Trophoblast cell (in vitro differentiated cells and primary cell): ENCODE data around the gene STOM.

Experiments used
- DNase-seq, 2 donors: peaks; one replicate each; pipeline ENCODE4 v3.0.0-alpha.2; 2016
- H2AFZ ChIP-seq: 2 replicates; pipeline ENCODE4 v1.6.1; 2013; ENCODE audit warnings: low read length, moderate library complexity, mild to moderate bottlenecking; ENCODE audit not compliant: insufficient read depth, poor library complexity
- H2AK5ac ChIP-seq: 2 replicates; pipeline ENCODE4 v1.6.1; 2013; ENCODE audit warnings: mild to moderate bottlenecking, low read length
- H2BK120ac ChIP-seq: 2 replicates; pipeline ENCODE4 v1.6.1; 2013; ENCODE audit warnings: low read length, mild to moderate bottlenecking, moderate library complexity; ENCODE audit not compliant: insufficient read depth, poor library complexity
- H2BK12ac ChIP-seq: 2 replicates; pipeline ENCODE4 v1.6.1; 2013; ENCODE audit warnings: mild to moderate bottlenecking, low read length, moderate library complexity
- H2BK5ac ChIP-seq: 2 replicates; pipeline ENCODE4 v1.6.1; 2013; ENCODE audit warnings: low read length, low read depth, moderate library complexity, mild to moderate bottlenecking; ENCODE audit not compliant: poor library complexity
- H3K14ac ChIP-seq: 2 replicates; pipeline ENCODE4 v1.6.1; 2013; ENCODE audit warnings: mild to moderate bottlenecking, low read length
- H3K18ac ChIP-seq: 2 replicates; pipeline ENCODE4 v1.6.1; 2013; ENCODE audit warnings: mild to moderate bottlenecking, low read length
- H3K23ac ChIP-seq: 2 replicates; pipeline ENCODE4 v1.6.1; 2013; ENCODE audit warnings: low read length
- H3K27ac ChIP-seq: 2 replicates; pipeline ENCODE4 v1.5.1; 2013; ENCODE audit warnings: low read depth, mild to moderate bottlenecking, inconsistent platforms, low read length, moderate library complexity
- H3K27me3 ChIP-seq: 2 replicates; pipeline ENCODE4 v1.6.1; 2013; ENCODE audit warnings: inconsistent platforms, mild to moderate bottlenecking, low read length, moderate library complexity; ENCODE audit not compliant: insufficient read depth
- H3K36me3 ChIP-seq, 2 experiments: 1 replicate in 1 of 2; 2 replicates in 1 of 2; pipeline ENCODE4 v1.6.1; 2013; ENCODE audit warnings: low read length in 2 of 2, mild to moderate bottlenecking in 2 of 2, moderate library complexity in 1 of 2; ENCODE audit not compliant: insufficient read depth in 2 of 2, control insufficient read depth in 1 of 2
- H3K4ac ChIP-seq: 2 replicates; pipeline ENCODE4 v1.6.1; 2013; ENCODE audit warnings: low read depth, mild to moderate bottlenecking, low read length, moderate library complexity
- H3K4me1 ChIP-seq, 2 experiments: 1 replicate in 1 of 2; 2 replicates in 1 of 2; pipeline ENCODE4 v1.6.1; 2013; ENCODE audit warnings: low read length in 2 of 2, mild to moderate bottlenecking in 2 of 2, moderate library complexity in 1 of 2; ENCODE audit not compliant: insufficient read depth in 2 of 2, control insufficient read depth in 1 of 2
- H3K4me2 ChIP-seq: 2 replicates; pipeline ENCODE4 v1.6.1; 2013; ENCODE audit warnings: inconsistent platforms, mild to moderate bottlenecking, low read length, moderate library complexity
- H3K4me3 ChIP-seq: 2 replicates; pipeline ENCODE4 v1.5.1; 2013; ENCODE audit warnings: mild to moderate bottlenecking, low read depth, low read length, inconsistent platforms
- H3K79me1 ChIP-seq: one replicate; pipeline ENCODE4 v1.6.1; 2013; ENCODE audit warnings: low read length
- H3K79me2 ChIP-seq: 2 replicates; pipeline ENCODE4 v1.6.1; 2013; ENCODE audit warnings: low read length, mild to moderate bottlenecking; ENCODE audit not compliant: control insufficient read depth, insufficient read depth, poor library complexity
- H3K9ac ChIP-seq: 2 replicates; pipeline ENCODE4 v1.6.1; 2013; ENCODE audit warnings: mild to moderate bottlenecking, low read length
- H3K9me3 ChIP-seq: 2 replicates; pipeline ENCODE4 v1.6.1; 2013; ENCODE audit warnings: low read depth, mild to moderate bottlenecking, control low read depth, inconsistent platforms, low read length; ENCODE audit not compliant: insufficient read depth
- H4K12ac ChIP-seq: 2 replicates; pipeline ENCODE4 v1.6.1; 2013; ENCODE audit warnings: low read depth, mild to moderate bottlenecking, low read length, moderate library complexity
- H4K8ac ChIP-seq: 2 replicates; pipeline ENCODE4 v1.6.1; 2013; ENCODE audit warnings: low read depth, mild to moderate bottlenecking, low read length, moderate library complexity
- H4K91ac ChIP-seq: one replicate; pipeline ENCODE4 v1.6.1; 2013; ENCODE audit warnings: low read depth, mild to moderate bottlenecking, low read length, moderate library complexity
- WGBS: extraction: QIAGEN DNeasy Blood & Tissue Kit; methylation state at CpG from one replicate; pipeline ENCODE4 v1.1.7; 2013; ENCODE audit warnings: missing lambda C conversion rate; ENCODE audit not compliant: insufficient read length, insufficient coverage; ENCODE audit errors: extremely low coverage; 5-methylcytosine and 5-hydroxymethylcytosine counted together

STOM gene

DNA sequence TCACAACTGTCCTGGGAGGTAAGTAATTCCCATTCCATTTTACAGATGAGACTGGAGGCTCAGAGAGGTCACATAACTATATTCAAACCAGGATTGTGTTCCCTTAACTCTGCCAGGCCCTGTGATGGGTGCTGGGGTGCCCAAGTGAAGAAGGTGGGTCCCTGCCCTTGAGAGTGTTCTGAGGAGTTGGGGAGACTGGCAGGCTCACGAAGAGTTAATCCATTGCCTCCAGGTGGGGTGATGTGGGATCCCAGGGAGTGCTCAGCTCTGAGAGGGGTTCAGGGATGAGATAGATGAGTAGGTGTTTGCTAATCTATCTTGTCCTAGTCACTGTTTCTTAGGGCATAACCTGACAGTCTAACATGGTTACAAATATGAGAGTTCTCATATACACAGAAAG is 65.3 kb downstream of the STOM start:
- Histone ChIP-seq H3K23ac (no peak overlapping the region), H3K4me3 (no peak overlapping the region), H3K79me2 (no peaks in the 10 kb centered on the region), H4K8ac (no peak overlapping the region), H4K91ac (no peak overlapping the region), H3K79me1 (no peaks in the 10 kb centered on the region), H2BK120ac (no peak overlapping the region), H3K36me3 (peaks cover 44 to 53% of the 10 kb centered on the region in 2 experiments), H2BK12ac (no peak overlapping the region), H4K12ac (no peak overlapping the region), H3K27me3 (no peaks in the 10 kb centered on the region), H3K9me3 (no peaks in the 10 kb centered on the region), H2AFZ (no peak overlapping the region), H3K4me1 (peaks cover 4 to 6% of the 10 kb centered on the region in 2 experiments), H3K9ac (no peak overlapping the region), H2BK5ac (no peak overlapping the region), H3K14ac (no peak overlapping the region), H2AK5ac (no peak overlapping the region), H3K18ac (no peak overlapping the region), H3K4me2 (no peak overlapping the region), H3K27ac (no peak overlapping the region), H3K4ac (no peak overlapping the region)
- no CpG with 5 or more reads among the region's 1 CpG for WGBS
- no peak for DNase-seq

DNA sequence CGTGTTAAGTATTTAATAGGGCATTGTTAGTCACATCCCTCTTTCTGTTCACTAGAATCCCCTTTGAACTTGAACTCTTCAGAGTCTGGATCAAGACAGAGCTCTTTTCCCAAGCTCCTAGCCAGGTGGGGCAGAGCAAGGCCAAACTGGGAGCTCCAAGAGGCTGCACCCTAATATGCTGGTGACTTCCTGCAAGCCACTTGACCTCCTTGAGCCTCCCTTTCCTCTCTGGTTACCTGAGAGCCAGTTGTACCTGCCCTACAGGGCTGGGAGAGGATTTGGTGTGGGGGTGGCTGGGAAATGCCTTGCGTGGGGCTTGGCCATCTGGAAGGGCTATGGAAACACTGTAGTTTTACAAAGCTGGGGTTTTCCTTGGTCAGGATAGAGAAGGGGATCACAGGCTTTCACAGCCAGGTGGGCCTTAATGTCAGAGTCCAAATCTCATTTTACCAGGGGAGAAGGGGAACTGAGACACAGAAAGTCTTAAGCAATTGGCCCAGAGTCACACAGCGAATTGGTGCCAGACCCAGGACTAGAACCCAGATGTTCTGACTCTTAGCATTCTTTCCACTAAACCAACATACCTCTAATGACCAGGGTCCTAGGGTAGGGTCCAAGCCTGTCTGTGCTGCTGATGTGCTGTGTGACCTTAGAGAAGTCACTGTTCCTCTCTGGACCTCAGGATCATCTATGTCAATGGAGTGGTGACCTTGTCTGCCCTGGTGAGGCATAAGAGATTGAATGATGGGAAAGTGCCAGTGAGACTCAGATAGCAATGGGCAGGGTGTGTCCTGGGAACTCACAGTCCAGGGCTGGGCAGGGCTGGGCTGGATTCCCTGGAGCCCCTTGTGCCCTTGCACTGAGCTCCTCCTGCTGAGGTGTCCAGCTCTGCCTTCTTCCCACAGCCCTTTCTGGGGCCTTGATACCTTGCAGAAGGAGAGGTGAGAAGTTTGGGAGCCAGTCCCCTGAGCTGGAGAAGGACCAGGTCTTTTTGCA is 66.3 kb downstream of the STOM start:
- H3K4me3 ChIP-seq = no peak overlapping the region
- H3K27me3 ChIP-seq = no peaks in the 10 kb centered on the region
- no peak overlapping the region for H3K9ac ChIP-seq
- H3K4me2 ChIP-seq = no peak overlapping the region
- no peak overlapping the region for H2BK120ac ChIP-seq
- peaks cover 40 to 47% of the 10 kb centered on the region in 2 experiments for H3K36me3 ChIP-seq
- no peak overlapping the region for H3K18ac ChIP-seq
- H4K12ac ChIP-seq = no peak overlapping the region
- H3K4me1 ChIP-seq = peaks cover 6 to 10% of the 10 kb centered on the region in 2 experiments
- no CpG with 5 or more reads among the region's 3 CpGs for WGBS
- no peak overlapping the region for H3K23ac ChIP-seq
- H3K14ac ChIP-seq = no peak overlapping the region
- no peak overlapping the region for H2BK5ac ChIP-seq
- no peaks in the 10 kb centered on the region for H3K79me2 ChIP-seq
- H3K4ac ChIP-seq = no peak overlapping the region
- no peak for DNase-seq
- H2AFZ ChIP-seq = no peak overlapping the region
- no peak overlapping the region for H4K8ac ChIP-seq
- peaks cover 4% of the 10 kb centered on the region for H3K79me1 ChIP-seq
- H4K91ac ChIP-seq = no peak overlapping the region
- H3K27ac ChIP-seq = no peak overlapping the region
- H3K9me3 ChIP-seq = no peaks in the 10 kb centered on the region
- H2BK12ac ChIP-seq = no peak overlapping the region
- H2AK5ac ChIP-seq = no peak overlapping the region

DNA sequence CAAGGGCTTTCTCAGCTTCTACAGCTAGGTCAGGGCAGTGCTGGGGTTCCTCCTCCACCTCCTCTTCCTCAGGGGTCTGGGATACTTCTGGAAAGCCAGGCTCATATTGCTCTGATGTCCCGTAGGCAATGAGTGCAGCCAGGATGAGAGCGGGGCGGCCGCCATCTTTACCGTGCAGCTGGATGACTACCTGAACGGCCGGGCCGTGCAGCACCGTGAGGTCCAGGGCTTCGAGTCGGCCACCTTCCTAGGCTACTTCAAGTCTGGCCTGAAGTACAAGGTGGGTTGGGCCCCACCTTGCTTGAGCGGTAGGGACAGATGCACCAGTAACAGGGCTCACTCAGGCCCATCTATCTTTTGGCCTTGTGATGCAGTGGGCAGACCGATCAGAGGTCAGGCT is 67.3 kb downstream of the STOM start:
- H2AFZ ChIP-seq = no peak overlapping the region
- no peaks in the 10 kb centered on the region for H3K79me2 ChIP-seq
- no peak overlapping the region for H3K18ac ChIP-seq
- peaks cover 33 to 40% of the 10 kb centered on the region in 2 experiments for H3K36me3 ChIP-seq
- WGBS = no CpG with 5 or more reads among the region's 13 CpGs
- H3K27me3 ChIP-seq = no peaks in the 10 kb centered on the region
- peaks cover 6 to 10% of the 10 kb centered on the region in 2 experiments for H3K4me1 ChIP-seq
- no peak overlapping the region for H4K12ac ChIP-seq
- no peak overlapping the region for H3K4me3 ChIP-seq
- no peak overlapping the region for H3K4ac ChIP-seq
- H3K4me2 ChIP-seq = no peak overlapping the region
- H3K23ac ChIP-seq = no peak overlapping the region
- H3K27ac ChIP-seq = no peak overlapping the region
- no peak overlapping the region for H3K14ac ChIP-seq
- no peaks in the 10 kb centered on the region for H3K9me3 ChIP-seq
- DNase-seq = no peak
- H2BK12ac ChIP-seq = no peak overlapping the region
- H3K9ac ChIP-seq = no peak overlapping the region
- H2AK5ac ChIP-seq = no peak overlapping the region
- H4K8ac ChIP-seq = no peak overlapping the region
- H4K91ac ChIP-seq = no peak overlapping the region
- no peak overlapping the region for H2BK120ac ChIP-seq
- H3K79me1 ChIP-seq = peaks cover 4% of the 10 kb centered on the region
- H2BK5ac ChIP-seq = no peak overlapping the region

DNA sequence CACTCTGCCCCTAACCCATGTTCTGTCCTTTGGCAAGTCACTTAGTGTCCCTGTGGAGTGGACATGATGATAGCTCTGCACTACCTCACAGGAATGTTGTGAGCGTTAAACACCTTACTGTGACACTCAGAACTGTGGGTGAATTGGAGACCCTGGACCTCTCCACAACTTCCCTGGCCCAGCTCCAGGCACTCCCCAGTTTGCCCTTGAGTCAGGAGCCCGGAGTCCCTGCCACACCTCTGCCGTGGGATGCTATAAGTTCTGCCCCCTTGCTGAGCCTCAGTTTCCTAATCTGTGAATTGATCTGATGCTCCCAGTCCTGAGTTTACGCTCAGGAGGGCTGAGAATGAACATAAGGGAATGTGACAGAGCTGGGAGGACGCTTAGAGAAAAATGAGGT is 67.7 kb downstream of the STOM start:
- no peak overlapping the region for H3K27ac ChIP-seq
- H4K8ac ChIP-seq = no peak overlapping the region
- no peak overlapping the region for H2AK5ac ChIP-seq
- H4K12ac ChIP-seq = no peak overlapping the region
- no peaks in the 10 kb centered on the region for H3K27me3 ChIP-seq
- no peaks in the 10 kb centered on the region for H3K9me3 ChIP-seq
- H3K18ac ChIP-seq = no peak overlapping the region
- H2BK120ac ChIP-seq = no peak overlapping the region
- WGBS = no CpG with 5 or more reads among the region's 5 CpGs
- no peak for DNase-seq
- no peak overlapping the region for H3K4me3 ChIP-seq
- no peak overlapping the region for H3K23ac ChIP-seq
- no peak overlapping the region for H4K91ac ChIP-seq
- H3K79me2 ChIP-seq = no peaks in the 10 kb centered on the region
- H2AFZ ChIP-seq = no peak overlapping the region
- H3K79me1 ChIP-seq = peaks cover 4% of the 10 kb centered on the region
- no peak overlapping the region for H2BK5ac ChIP-seq
- H3K14ac ChIP-seq = no peak overlapping the region
- H2BK12ac ChIP-seq = no peak overlapping the region
- no peak overlapping the region for H3K4ac ChIP-seq
- peaks cover 29 to 36% of the 10 kb centered on the region in 2 experiments for H3K36me3 ChIP-seq
- no peak overlapping the region for H3K9ac ChIP-seq
- peaks cover 6 to 10% of the 10 kb centered on the region in 2 experiments for H3K4me1 ChIP-seq
- no peak overlapping the region for H3K4me2 ChIP-seq
